ENCODE data around the gene CDC40. TPM values are rescaled to one million over a fixed set of nuclear protein-coding genes. Genes with fewer than 3 reads are reported as not detected.

CDC40 gene
- total and polyA plus RNA-seq, 12 donors: 5.7 to 20.5 (median 15.3) TPM

DNA sequence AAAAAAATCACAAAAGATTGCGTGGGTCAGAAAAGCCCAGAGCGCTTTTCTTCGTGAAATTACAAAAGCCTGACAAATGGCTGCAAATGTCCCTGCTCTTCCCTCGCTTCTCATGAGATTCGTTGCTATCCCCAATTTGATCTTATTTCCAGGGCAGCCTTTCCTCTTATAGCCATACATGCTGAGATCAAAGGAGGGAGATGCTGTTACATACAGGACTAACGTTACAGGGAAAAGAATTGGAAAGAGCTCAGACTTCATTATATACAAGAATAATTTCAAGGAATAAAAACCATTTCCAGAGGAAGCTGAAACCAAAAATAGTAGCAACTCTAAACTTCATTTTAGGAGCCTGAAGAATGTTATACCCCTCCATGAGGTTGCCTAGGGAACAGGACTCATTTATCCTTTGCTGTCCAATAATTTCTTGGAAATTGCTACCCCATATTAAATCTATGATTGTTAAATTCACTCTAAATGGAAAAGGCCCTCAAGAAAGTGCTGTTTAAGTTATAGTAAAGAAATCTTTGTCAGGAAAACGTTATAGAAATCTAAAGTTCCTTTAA is 97.0 kb downstream of the CDC40 start:
- H3K9me3 ChIP-seq: peaks cover 0 to 10% (median 0%) of the 10 kb centered on the region in 11 donors
- no peaks in the 10 kb centered on the region for H3K27me3 ChIP-seq
- H3K4me1 ChIP-seq: no peaks in the 10 kb centered on the region
- no peak overlapping the region for H3K4me3 ChIP-seq
- H3K27ac ChIP-seq: no peak overlapping the region
- no peak for TF ChIP-seq CTCF (IDR thresholded peaks at IDR 0.05)
- 67% methylated on average over 7 of the region's 7 CpGs for WGBS, 2 donors
- intact Hi-C loops (cut with DNase I): no loop called here
- ATAC-seq: no peak
- H3K36me3 ChIP-seq: no peaks in the 10 kb centered on the region
- no peak for DNase-seq

Other genes with a start within 250 kb of the CDC40 start
- gene GPR6, start 202.1 kb upstream of the CDC40 start, total RNA-seq: not detected
- not detected for gene GPR6, start 202.1 kb upstream of the CDC40 start, polyA plus RNA-seq
- 1 to 10 TPM in 4 of 10 donors, under 1 TPM in 6; 0.43 to 3.1 (median 0.79) TPM for gene WASF1, start 757 bp upstream of the CDC40 start, total RNA-seq
- gene WASF1, start 757 bp upstream of the CDC40 start, polyA plus RNA-seq: 1 to 10 TPM; 1.2 to 1.6 TPM
- 1 to 10 TPM in 9 of 10 donors, under 1 TPM in 1; 0.89 to 2.4 (median 1.6) TPM for gene METTL24, start 177.9 kb downstream of the CDC40 start, total RNA-seq
- gene METTL24, start 177.9 kb downstream of the CDC40 start, polyA plus RNA-seq: under 1 TPM in 1 of 2 donors, not detected in 1; 0.07 TPM
- 10 to 100 TPM; 17.8 to 30.0 (median 26.3) TPM for gene DDO, start 235.1 kb downstream of the CDC40 start, total RNA-seq
- 10 to 100 TPM in 1 of 2 donors, 1 to 10 TPM in 1; 7.6 to 11.0 TPM for gene DDO, start 235.1 kb downstream of the CDC40 start, polyA plus RNA-seq